K562 (cell line): Measurements from ENCODE around the gene RBM17.

Source experiments
- BHLHE40 ChIP-seq: IDR thresholded peaks from 2 replicates; pipeline ENCODE4 v1.6.1; 2011; ENCODE audit warnings: low read length, improper control_type of control experiment
- HEY1 ChIP-seq: fragments of 250-450 bp; sonication (Bioruptor Pico); IDR thresholded peaks from 2 replicates; pipeline ENCODE4 v1.5.0; 2020; ENCODE audit warnings: mild to moderate bottlenecking, moderate library complexity, borderline replicate concordance
- KAT2B ChIP-seq: IDR thresholded peaks from one replicate; pipeline ENCODE4 v1.6.1; 2012; ENCODE audit warnings: low read depth, mild to moderate bottlenecking, control low read depth, inconsistent platforms, low read length, moderate library complexity
- MTA3 ChIP-seq: fragments of 450-650 bp; formaldehyde crosslinking; IDR thresholded peaks from 2 replicates; pipeline ENCODE4 v1.6.1; 2017; ENCODE audit warnings: mild to moderate bottlenecking, borderline replicate concordance
- TF ChIP-seq, protein P1 (sequence below), 3 experiments: IDR thresholded peaks in 2 of 3; conservative IDR thresholded peaks in 1 of 3; 2 replicates each; pipeline ENCODE4 v1.5.1; 2011 to 2012; ENCODE audit warnings: low read length in 3 of 3, mild to moderate bottlenecking in 3 of 3, control low read depth in 2 of 3, improper control_type of control experiment in 1 of 3, inconsistent platforms in 1 of 3, low read depth in 1 of 3, mixed read lengths in 1 of 3, moderate library complexity in 1 of 3; ENCODE audit not compliant: insufficient read depth in 2 of 3
- TF ChIP-seq, protein P2 (sequence below): sonication (generic); formaldehyde crosslinking; IDR thresholded peaks from 2 replicates; pipeline ENCODE4 v1.8.1; 2023; ENCODE audit warnings: mild to moderate bottlenecking, missing genetic modification reagents
- TF ChIP-seq, protein P3 (sequence below): fragments of 450-650 bp; IDR thresholded peaks from 2 replicates; pipeline ENCODE4 v1.6.1; 2016; ENCODE audit warnings: low read depth

DNA sequence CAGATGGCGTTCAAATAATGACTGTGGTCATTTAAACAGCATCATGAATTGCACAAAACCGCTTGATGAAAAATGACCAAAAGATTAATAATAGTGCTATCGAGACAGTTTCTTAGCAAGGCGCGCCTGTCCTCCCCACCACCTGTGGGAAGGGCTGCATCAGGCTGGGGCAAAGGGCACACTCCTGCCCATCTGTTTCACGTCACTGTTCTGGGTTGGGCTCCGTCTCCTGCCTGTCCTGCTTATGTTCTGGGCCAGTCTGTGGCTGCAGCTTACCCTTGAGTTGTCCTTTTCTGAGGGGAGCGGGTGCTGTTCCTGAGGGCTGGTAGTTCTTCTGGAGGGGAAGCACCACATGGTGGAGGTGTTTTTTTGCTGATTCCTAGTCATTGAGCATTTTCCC lies 13.3 kb downstream of the RBM17 start:
- TF ChIP-seq, protein P1, sequence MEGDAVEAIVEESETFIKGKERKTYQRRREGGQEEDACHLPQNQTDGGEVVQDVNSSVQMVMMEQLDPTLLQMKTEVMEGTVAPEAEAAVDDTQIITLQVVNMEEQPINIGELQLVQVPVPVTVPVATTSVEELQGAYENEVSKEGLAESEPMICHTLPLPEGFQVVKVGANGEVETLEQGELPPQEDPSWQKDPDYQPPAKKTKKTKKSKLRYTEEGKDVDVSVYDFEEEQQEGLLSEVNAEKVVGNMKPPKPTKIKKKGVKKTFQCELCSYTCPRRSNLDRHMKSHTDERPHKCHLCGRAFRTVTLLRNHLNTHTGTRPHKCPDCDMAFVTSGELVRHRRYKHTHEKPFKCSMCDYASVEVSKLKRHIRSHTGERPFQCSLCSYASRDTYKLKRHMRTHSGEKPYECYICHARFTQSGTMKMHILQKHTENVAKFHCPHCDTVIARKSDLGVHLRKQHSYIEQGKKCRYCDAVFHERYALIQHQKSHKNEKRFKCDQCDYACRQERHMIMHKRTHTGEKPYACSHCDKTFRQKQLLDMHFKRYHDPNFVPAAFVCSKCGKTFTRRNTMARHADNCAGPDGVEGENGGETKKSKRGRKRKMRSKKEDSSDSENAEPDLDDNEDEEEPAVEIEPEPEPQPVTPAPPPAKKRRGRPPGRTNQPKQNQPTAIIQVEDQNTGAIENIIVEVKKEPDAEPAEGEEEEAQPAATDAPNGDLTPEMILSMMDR (IDR thresholded peaks at IDR 0.05 in 2 of 3, conservative IDR thresholded peaks at IDR 0.05 in 1 of 3; ENCODE audit: insufficient read depth in 2 of 3, low read depth in 1 of 3, low read length in 3 of 3) = no peak
- TF ChIP-seq HEY1 (CRISPR knock-in tag) (no peak), BHLHE40 (no peak), MTA3 (no peak), KAT2B (no peak)
- TF ChIP-seq, protein P2, sequence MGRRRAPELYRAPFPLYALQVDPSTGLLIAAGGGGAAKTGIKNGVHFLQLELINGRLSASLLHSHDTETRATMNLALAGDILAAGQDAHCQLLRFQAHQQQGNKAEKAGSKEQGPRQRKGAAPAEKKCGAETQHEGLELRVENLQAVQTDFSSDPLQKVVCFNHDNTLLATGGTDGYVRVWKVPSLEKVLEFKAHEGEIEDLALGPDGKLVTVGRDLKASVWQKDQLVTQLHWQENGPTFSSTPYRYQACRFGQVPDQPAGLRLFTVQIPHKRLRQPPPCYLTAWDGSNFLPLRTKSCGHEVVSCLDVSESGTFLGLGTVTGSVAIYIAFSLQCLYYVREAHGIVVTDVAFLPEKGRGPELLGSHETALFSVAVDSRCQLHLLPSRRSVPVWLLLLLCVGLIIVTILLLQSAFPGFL (CRISPR knock-in tag) = no peak
- TF ChIP-seq, protein P3, sequence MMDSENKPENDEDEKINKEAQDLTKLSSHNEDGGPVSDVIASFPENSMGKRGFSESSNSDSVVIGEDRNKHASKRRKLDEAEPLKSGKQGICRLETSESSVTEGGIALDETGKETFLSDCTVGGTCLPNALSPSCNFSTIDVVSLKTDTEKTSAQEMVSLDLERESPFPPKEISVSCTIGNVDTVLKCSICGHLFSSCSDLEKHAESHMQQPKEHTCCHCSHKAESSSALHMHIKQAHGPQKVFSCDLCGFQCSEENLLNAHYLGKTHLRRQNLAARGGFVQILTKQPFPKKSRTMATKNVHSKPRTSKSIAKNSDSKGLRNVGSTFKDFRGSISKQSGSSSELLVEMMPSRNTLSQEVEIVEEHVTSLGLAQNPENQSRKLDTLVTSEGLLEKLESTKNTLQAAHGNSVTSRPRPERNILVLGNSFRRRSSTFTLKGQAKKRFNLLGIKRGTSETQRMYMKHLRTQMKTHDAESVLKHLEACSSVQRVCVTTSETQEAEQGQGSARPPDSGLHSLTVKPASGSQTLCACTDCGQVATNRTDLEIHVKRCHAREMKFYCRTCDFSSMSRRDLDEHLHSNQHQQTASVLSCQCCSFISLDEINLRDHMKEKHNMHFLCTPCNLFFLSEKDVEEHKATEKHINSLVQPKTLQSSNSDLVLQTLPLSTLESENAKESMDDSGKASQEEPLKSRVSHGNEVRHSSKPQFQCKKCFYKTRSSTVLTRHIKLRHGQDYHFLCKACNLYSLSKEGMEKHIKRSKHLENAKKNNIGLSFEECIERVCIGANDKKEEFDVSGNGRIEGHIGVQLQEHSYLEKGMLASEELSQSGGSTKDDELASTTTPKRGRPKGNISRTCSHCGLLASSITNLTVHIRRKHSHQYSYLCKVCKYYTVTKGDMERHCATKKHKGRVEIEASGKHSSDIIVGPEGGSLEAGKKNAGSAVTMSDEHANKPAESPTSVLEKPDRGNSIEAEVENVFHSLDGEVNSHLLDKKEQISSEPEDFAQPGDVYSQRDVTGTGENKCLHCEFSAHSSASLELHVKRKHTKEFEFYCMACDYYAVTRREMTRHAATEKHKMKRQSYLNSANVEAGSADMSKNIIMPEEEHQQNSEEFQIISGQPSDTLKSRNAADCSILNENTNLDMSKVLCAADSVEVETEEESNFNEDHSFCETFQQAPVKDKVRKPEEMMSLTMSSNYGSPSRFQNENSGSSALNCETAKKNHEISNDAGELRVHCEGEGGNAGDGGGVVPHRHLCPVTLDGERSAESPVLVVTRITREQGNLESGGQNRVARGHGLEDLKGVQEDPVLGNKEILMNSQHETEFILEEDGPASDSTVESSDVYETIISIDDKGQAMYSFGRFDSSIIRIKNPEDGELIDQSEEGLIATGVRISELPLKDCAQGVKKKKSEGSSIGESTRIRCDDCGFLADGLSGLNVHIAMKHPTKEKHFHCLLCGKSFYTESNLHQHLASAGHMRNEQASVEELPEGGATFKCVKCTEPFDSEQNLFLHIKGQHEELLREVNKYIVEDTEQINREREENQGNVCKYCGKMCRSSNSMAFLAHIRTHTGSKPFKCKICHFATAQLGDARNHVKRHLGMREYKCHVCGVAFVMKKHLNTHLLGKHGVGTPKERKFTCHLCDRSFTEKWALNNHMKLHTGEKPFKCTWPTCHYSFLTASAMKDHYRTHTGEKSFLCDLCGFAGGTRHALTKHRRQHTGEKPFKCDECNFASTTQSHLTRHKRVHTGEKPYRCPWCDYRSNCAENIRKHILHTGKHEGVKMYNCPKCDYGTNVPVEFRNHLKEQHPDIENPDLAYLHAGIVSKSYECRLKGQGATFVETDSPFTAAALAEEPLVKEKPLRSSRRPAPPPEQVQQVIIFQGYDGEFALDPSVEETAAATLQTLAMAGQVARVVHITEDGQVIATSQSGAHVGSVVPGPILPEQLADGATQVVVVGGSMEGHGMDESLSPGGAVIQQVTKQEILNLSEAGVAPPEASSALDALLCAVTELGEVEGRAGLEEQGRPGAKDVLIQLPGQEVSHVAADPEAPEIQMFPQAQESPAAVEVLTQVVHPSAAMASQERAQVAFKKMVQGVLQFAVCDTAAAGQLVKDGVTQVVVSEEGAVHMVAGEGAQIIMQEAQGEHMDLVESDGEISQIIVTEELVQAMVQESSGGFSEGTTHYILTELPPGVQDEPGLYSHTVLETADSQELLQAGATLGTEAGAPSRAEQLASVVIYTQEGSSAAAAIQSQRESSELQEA = no peak
